Measurements from ENCODE around the gene FOXA3. TPM values are rescaled to one million over a fixed set of nuclear protein-coding genes. Genes with fewer than 3 reads are reported as not detected.

FOXA3 gene
- total and polyA plus RNA-seq, 2 of the 4 experiments (the other 2 are of a cell fraction), result not detected

DNA sequence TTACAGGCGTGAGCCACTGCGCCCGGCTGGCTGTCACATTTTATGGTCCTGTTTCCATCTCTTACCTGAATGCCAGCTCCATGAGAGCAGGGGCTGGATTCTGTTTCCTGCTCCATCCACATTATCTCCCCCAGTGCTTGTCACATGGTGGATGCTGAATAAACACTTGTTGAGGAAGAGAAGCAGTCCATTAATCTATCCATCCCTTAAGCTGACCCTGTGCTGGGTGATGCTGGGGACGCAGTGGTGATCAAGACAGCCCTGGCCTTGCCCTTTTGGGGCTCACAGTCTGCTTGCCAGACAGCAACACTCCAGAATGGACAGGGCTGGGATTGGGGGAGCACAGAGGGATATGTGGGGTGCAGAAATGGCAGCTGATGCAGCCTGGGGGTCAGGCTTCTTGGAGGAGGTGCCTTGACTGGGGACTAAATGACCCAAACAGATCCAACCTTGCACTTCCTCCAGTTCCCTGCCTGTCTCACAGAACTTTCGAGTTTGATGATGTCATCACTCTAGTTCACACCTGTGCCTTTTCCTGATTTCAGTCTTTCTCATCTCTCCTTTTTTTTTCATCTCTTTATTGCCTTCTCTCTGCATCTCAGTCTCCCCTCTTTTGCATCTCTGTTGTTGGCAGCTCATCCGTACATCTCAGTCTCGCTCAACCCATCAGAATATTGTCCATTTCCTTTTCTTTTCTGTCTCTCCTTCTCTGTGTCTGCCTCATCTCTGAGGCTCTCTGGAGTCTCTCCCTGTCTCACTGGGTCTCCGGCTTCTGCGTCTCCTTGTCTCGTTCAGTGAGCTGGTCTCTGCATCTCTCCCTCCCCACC is 17.2 kb downstream of the FOXA3 start:
- Histone ChIP-seq H3K18ac (ENCODE audit: low read depth, low read length) (no peak overlapping the region), H3K56ac (ENCODE audit: extremely low read depth, insufficient read depth, low read length) (no peak overlapping the region), H3K14ac (replicated peaks; ENCODE audit: low read depth, low read length) (no peak overlapping the region), H3K9me3 (ENCODE audit: control insufficient read depth, insufficient read depth, low read length) (no peaks in the 10 kb centered on the region), H3K4me1 (ENCODE audit: control insufficient read depth, insufficient read depth, low read length) (peaks cover 11% of the 10 kb centered on the region), H4K8ac (ENCODE audit: low read depth in 2 of 2, low read length in 2 of 2) (no peak overlapping the region), H2BK120ac (ENCODE audit: low read depth, low read length) (no peak overlapping the region), H4K91ac (ENCODE audit: insufficient read depth, low read depth, low read length) (no peak overlapping the region), H3K23ac (ENCODE audit: low read depth, low read length) (no peak overlapping the region), H3K27me3 (ENCODE audit: control insufficient read depth, insufficient read depth, low read length) (peaks cover 1% of the 10 kb centered on the region; the same call in 1 of the 2 replicates), H3K4me3 (ENCODE audit: insufficient read depth, low read depth, low read length) (no peak overlapping the region), H2AK9ac (replicated peaks; ENCODE audit: low read depth, low read length, poor library complexity) (no peak overlapping the region), H2BK15ac (ENCODE audit: low read depth, low read length) (no peak overlapping the region), H3K4me2 (ENCODE audit: low read depth, low read length) (no peak overlapping the region), H2BK5ac (ENCODE audit: low read depth, low read length, poor library complexity, severe bottlenecking) (no peak overlapping the region), H3K4ac (ENCODE audit: low read depth, low read length) (no peak overlapping the region), H3K79me1 (ENCODE audit: low read depth in 1 of 2, low read length in 2 of 2) (peaks cover 8 to 23% of the 10 kb centered on the region in 2 experiments), H4K20me1 (ENCODE audit: insufficient read depth, low read length) (peaks cover 15% of the 10 kb centered on the region), H3K9me1 (ENCODE audit: insufficient read depth, low read length) (no peaks in the 10 kb centered on the region), H2AFZ (replicated peaks; ENCODE audit: low read length, poor library complexity) (no peak overlapping the region), H3K27ac (ENCODE audit: insufficient read depth, low read length) (no peak overlapping the region), H4K5ac (ENCODE audit: low read depth, low read length) (no peak overlapping the region), H2AK5ac (ENCODE audit: low read depth, low read length) (no peak overlapping the region), H3K9ac (ENCODE audit: low read depth, low read length) (no peak overlapping the region), H3K36me3 (ENCODE audit: control insufficient read depth, insufficient read depth, low read length) (peaks cover 7% of the 10 kb centered on the region; the same call in 1 of the 2 replicates), H2BK20ac (ENCODE audit: low read depth, low read length) (no peak overlapping the region)
- dilution Hi-C loops (cut with HindIII; ENCODE audit: low sequenced_read_pairs, unreplicated experiment) (no loop called here), in situ Hi-C loops (cut with MboI; ENCODE audit: low sequenced_read_pairs) (no loop called here), intact Hi-C loops (cut with micrococcal nuclease) (no loop called here)
- CTCF ChIA-PET, result no interaction called here
- ATAC-seq (ENCODE audit: low read depth), result no peak
- 88% methylated on average over 6 of the region's 10 CpGs; no CpG with 5 or more reads in 1 of the 2 experiments for WGBS, 2 experiments (ENCODE audit: extremely low coverage in 2 of 2, insufficient read length in 1 of 2)
- TF ChIP-seq MAZ (IDR thresholded peaks at IDR 0.05; ENCODE audit: borderline replicate concordance, low read depth, low read length) (no peak), CEBPB (IDR thresholded peaks at IDR 0.05; ENCODE audit: low read depth, low read length) (no peak), RFX5 (IDR thresholded peaks at IDR 0.05; ENCODE audit: low read depth, low read length) (no peak), NFE2L2 (IDR thresholded peaks at IDR 0.05; ENCODE audit: low read depth, low read length) (no peak), CHD1 (IDR thresholded peaks at IDR 0.05; ENCODE audit: low read depth, low read length) (no peak), SMC3 (IDR thresholded peaks at IDR 0.05; ENCODE audit: low read depth, low read length) (no peak), BHLHE40 (IDR thresholded peaks at IDR 0.05; ENCODE audit: low read depth, low read length) (no peak), FOS (IDR thresholded peaks at IDR 0.05; ENCODE audit: low read depth, low read length) (no peak), RCOR1 (IDR thresholded peaks at IDR 0.05; ENCODE audit: insufficient replicate concordance, low read length) (no peak), POLR2A (IDR thresholded peaks at IDR 0.05; ENCODE audit: low read depth, low read length) (no peak), MAFK (IDR thresholded peaks at IDR 0.05; ENCODE audit: low read depth, low read length) (no peak)
- TF ChIP-seq, protein P1, sequence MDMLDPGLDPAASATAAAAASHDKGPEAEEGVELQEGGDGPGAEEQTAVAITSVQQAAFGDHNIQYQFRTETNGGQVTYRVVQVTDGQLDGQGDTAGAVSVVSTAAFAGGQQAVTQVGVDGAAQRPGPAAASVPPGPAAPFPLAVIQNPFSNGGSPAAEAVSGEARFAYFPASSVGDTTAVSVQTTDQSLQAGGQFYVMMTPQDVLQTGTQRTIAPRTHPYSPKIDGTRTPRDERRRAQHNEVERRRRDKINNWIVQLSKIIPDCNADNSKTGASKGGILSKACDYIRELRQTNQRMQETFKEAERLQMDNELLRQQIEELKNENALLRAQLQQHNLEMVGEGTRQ (IDR thresholded peaks at IDR 0.05; ENCODE audit: low read depth, low read length), result no peak
- TF ChIP-seq, protein P2, sequence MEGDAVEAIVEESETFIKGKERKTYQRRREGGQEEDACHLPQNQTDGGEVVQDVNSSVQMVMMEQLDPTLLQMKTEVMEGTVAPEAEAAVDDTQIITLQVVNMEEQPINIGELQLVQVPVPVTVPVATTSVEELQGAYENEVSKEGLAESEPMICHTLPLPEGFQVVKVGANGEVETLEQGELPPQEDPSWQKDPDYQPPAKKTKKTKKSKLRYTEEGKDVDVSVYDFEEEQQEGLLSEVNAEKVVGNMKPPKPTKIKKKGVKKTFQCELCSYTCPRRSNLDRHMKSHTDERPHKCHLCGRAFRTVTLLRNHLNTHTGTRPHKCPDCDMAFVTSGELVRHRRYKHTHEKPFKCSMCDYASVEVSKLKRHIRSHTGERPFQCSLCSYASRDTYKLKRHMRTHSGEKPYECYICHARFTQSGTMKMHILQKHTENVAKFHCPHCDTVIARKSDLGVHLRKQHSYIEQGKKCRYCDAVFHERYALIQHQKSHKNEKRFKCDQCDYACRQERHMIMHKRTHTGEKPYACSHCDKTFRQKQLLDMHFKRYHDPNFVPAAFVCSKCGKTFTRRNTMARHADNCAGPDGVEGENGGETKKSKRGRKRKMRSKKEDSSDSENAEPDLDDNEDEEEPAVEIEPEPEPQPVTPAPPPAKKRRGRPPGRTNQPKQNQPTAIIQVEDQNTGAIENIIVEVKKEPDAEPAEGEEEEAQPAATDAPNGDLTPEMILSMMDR (conservative IDR thresholded peaks at IDR 0.05; ENCODE audit: low read depth, low read length), result no peak
- TF ChIP-seq, protein P3, sequence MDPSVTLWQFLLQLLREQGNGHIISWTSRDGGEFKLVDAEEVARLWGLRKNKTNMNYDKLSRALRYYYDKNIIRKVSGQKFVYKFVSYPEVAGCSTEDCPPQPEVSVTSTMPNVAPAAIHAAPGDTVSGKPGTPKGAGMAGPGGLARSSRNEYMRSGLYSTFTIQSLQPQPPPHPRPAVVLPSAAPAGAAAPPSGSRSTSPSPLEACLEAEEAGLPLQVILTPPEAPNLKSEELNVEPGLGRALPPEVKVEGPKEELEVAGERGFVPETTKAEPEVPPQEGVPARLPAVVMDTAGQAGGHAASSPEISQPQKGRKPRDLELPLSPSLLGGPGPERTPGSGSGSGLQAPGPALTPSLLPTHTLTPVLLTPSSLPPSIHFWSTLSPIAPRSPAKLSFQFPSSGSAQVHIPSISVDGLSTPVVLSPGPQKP (IDR thresholded peaks at IDR 0.05; ENCODE audit: borderline replicate concordance, low read depth, low read length), result no peak
- no peak for DNase-seq
- POLR2A ChIA-PET (ENCODE audit: unreplicated experiment), result no interaction called here
- no TSS peak for BruUV-seq (replicated peaks)

Measured in IMR-90 (cell line).